HCT116 (cell line): Measurements from ENCODE around the gene S100Z. TPM values are rescaled to one million over a fixed set of nuclear protein-coding genes. Genes with fewer than 3 reads are reported as not detected.

Experiments used
- ATAC-seq: fragments of 200-7000 bp; cut with Tn5 transposase; 2 replicates; pipeline ENCODE4 v1.9.1; 2020; ENCODE audit warnings: mild to moderate bottlenecking, moderate library complexity
- BruUV-seq: library from RNA; stranded (reverse); fragments of 400-500 nt; replicated peaks from 2 replicates; lab custom pipeline; 2021; lab: Mats Ljungman, UMichigan
- CTCF ChIA-PET: fragments of 300-600 bp; sonication (Branson Sonifier 250); formaldehyde crosslinking; loops from one replicate; lab custom pipeline; 2021; ENCODE audit warnings: antibody characterized with exemption; lab: Charles Lee
- POLR2A ChIA-PET: fragments of 300-600, 350-600 bp; sonication (Branson Sonifier 250); formaldehyde crosslinking; loops from one replicate; lab custom pipeline; 2021; ENCODE audit warnings: antibody characterized with exemption; lab: Charles Lee
- RAD21 ChIA-PET, 2 experiments: fragments of 300-600 bp; sonication (Branson Sonifier 250); formaldehyde crosslinking; loops; one replicate each; lab custom pipeline; 2023; ENCODE audit warnings: low total read pairs in 2 of 2; ENCODE audit not compliant: uncharacterized antibody in 2 of 2, unreplicated experiment in 2 of 2, low non-redundant PET in 1 of 2; lab: Charles Lee
- DNase-seq: peaks from one replicate; pipeline ENCODE4 v3.0.0-alpha.2; 2010; ENCODE audit warnings: low read depth, low spot score
- H2AFZ ChIP-seq: fragments of 200-600 bp; shearing (Covaris generic), sonication (generic); 2 replicates; pipeline ENCODE4 v1.6.1; 2017; ENCODE audit warnings: low read depth, mixed run types, mixed read lengths, antibody characterized with exemption, low read length; ENCODE audit not compliant: poor library complexity, severe bottlenecking
- H3K27ac ChIP-seq: 2 replicates; pipeline ENCODE4 v1.5.1; 2012; ENCODE audit warnings: low read depth, low read length
- H3K27me3 ChIP-seq: fragments of 200-600 bp; sonication (generic); 2 replicates; pipeline ENCODE4 v1.6.1; 2016; ENCODE audit warnings: mixed run types, low read length, mixed read lengths; ENCODE audit not compliant: insufficient read depth
- H3K36me3 ChIP-seq, 2 experiments: fragments of 200-500 bp in 1 of 2; fragments of 200-600 bp in 1 of 2; sonication (Bioruptor generic) in 1 of 2; sonication (generic) in 1 of 2; 2 replicates each; pipeline versions ENCODE4 v1.5.1 to v1.6.1; 2014 to 2016; ENCODE audit warnings: low read length in 2 of 2, inconsistent platforms in 1 of 2, mixed read lengths in 1 of 2, mixed run types in 1 of 2; ENCODE audit not compliant: insufficient read depth in 2 of 2, control insufficient read depth in 1 of 2
- H3K4me1 ChIP-seq, 2 experiments: fragments of 200-600 bp in 1 of 2; sonication (generic) in 1 of 2; 2 replicates each; pipeline versions ENCODE4 v1.5.1 to v1.6.1; 2012 to 2017; ENCODE audit warnings: low read length in 2 of 2, inconsistent platforms in 1 of 2, mild to moderate bottlenecking in 1 of 2, mixed read lengths in 1 of 2, mixed run types in 1 of 2, moderate library complexity in 1 of 2; ENCODE audit not compliant: insufficient read depth in 2 of 2, control insufficient read depth in 1 of 2
- H3K4me2 ChIP-seq: fragments of 200-600 bp; sonication (generic); 2 replicates; pipeline ENCODE4 v1.6.1; 2017; ENCODE audit warnings: mixed run types, low read length, mixed read lengths
- H3K4me3 ChIP-seq, 2 experiments: fragments of 200-600 bp in 1 of 2; sonication (generic) in 1 of 2; replicated peaks in 1 of 2; 2 replicates each; pipeline ENCODE4 v1.5.1; 2011 to 2016; ENCODE audit warnings: low read length in 2 of 2, control low read depth in 1 of 2, low read depth in 1 of 2, mild to moderate bottlenecking in 1 of 2, mixed read lengths in 1 of 2, mixed run types in 1 of 2
- H3K79me2 ChIP-seq: fragments of 200-600 bp; sonication (generic); 2 replicates; pipeline ENCODE4 v1.6.1; 2017; ENCODE audit warnings: mild to moderate bottlenecking, mixed run types, low read length, moderate library complexity, mixed read lengths; ENCODE audit not compliant: insufficient read depth
- H3K9ac ChIP-seq: fragments of 200-600 bp; sonication (generic); 2 replicates; pipeline ENCODE4 v1.6.1; 2016; ENCODE audit warnings: low read length, mixed read lengths
- H3K9me2 ChIP-seq: fragments of 200-600 bp; sonication (generic), shearing (Covaris generic); 2 replicates; pipeline ENCODE4 v1.6.1; 2017; ENCODE audit warnings: mixed run types, mild to moderate bottlenecking, moderate library complexity; ENCODE audit not compliant: insufficient read depth
- H3K9me3 ChIP-seq, 2 experiments: fragments of 200-500 bp in 1 of 2; fragments of 200-600 bp in 1 of 2; sonication (Bioruptor generic) in 1 of 2; sonication (generic) in 1 of 2; 2 replicates each; pipeline ENCODE4 v1.6.1; 2014 to 2017; ENCODE audit warnings: low read length in 2 of 2, mixed read lengths in 2 of 2, inconsistent platforms in 1 of 2, low read depth in 1 of 2, mild to moderate bottlenecking in 1 of 2, mixed run types in 1 of 2, moderate library complexity in 1 of 2; ENCODE audit not compliant: control insufficient read depth in 1 of 2, insufficient read depth in 1 of 2
- H4K20me1 ChIP-seq: fragments of 200-600 bp; sonication (generic), shearing (Covaris generic); 2 replicates; pipeline ENCODE4 v1.6.1; 2017; ENCODE audit warnings: mixed run types, mild to moderate bottlenecking, moderate library complexity; ENCODE audit not compliant: insufficient read depth
- EZH2phosphoT487 ChIP-seq: fragments of 200-600 bp; IDR thresholded peaks from 2 replicates; pipeline ENCODE4 v1.6.1; 2018; ENCODE audit warnings: antibody characterized with exemption, borderline replicate concordance
- POLR2AphosphoS5 ChIP-seq: IDR thresholded peaks from 2 replicates; pipeline ENCODE4 v1.6.1; 2011; ENCODE audit warnings: mild to moderate bottlenecking, low read depth, low read length, moderate library complexity
- RAD21 ChIP-seq: IDR thresholded peaks from 2 replicates; pipeline ENCODE4 v1.6.1; 2012; ENCODE audit warnings: low read depth, mild to moderate bottlenecking
- SRF ChIP-seq: IDR thresholded peaks from 2 replicates; pipeline ENCODE4 v1.6.1; 2012; ENCODE audit warnings: low read depth
- intact Hi-C: fragments of 100-400 bp; cut with micrococcal nuclease; formaldehyde crosslinking; loops from 2 replicates; pipeline ENCODE4 v1.10.0; 2022
- total RNA-seq: library from RNA; stranded (reverse); gene quantifications from one replicate; pipeline ENCODE4 v1.2.1, GENCODE V29; 2021; ENCODE audit not compliant: unreplicated experiment
- TF ChIP-seq, protein P1 (sequence below), 3 experiments: fragments of 200-600 bp in 1 of 3; sonication (generic) in 1 of 3; IDR thresholded peaks in 2 of 3; conservative IDR thresholded peaks in 1 of 3; 2 replicates each; pipeline ENCODE4 v1.5.1; 2012 to 2017; ENCODE audit warnings: low read depth in 2 of 3, low read length in 2 of 3, antibody characterized with exemption in 1 of 3, borderline replicate concordance in 1 of 3, control low read depth in 1 of 3, mild to moderate bottlenecking in 1 of 3, mixed read lengths in 1 of 3, mixed run types in 1 of 3, moderate library complexity in 1 of 3; ENCODE audit not compliant: insufficient read depth in 1 of 3

The S100Z gene
- total RNA-seq, 1 experiment from 2014 or later = not detected

DNA sequence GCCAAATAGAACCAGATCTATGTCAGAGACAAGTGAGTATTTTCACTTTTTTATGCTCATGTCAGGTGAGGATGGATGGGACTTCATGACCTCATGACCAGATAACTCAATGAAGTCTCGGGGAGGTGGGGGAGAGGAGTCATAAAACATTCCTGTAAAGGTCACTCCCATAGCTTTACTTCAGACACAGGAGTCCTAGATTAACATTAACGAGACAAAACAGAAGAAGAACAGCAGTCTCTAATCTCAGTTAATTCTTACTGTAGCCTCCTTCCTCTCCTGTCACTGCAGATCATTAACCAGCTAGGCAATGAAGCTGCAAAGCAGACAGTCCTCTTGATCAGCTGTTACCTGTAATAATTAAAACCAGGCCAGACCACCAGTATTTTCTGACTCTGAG is 114.2 kb downstream of the S100Z start:
- ATAC-seq = no peak
- no peak overlapping the region for H3K27ac ChIP-seq
- no peak overlapping the region for H3K4me3 ChIP-seq
- ChIA-PET CTCF (no interaction called here), POLR2A (no interaction called here), RAD21 (no interaction called here)
- no peaks in the 10 kb centered on the region for H3K36me3 ChIP-seq
- no peaks in the 10 kb centered on the region for H4K20me1 ChIP-seq
- no TSS peak for BruUV-seq
- DNase-seq = no peak
- H3K9me3 ChIP-seq = no peaks in the 10 kb centered on the region
- H3K27me3 ChIP-seq = no peaks in the 10 kb centered on the region
- no peak overlapping the region for H3K9ac ChIP-seq
- H3K4me1 ChIP-seq = peaks cover 2 to 5% of the 10 kb centered on the region in 2 experiments; a peak in 1 of 4 replicates
- H2AFZ ChIP-seq = no peak overlapping the region
- no peaks in the 10 kb centered on the region for H3K9me2 ChIP-seq
- H3K4me2 ChIP-seq = no peak overlapping the region
- no peaks in the 10 kb centered on the region for H3K79me2 ChIP-seq
- intact Hi-C loops = no loop called here
- TF ChIP-seq EZH2phosphoT487 (no peak), RAD21 (no peak), SRF (no peak), POLR2AphosphoS5 (no peak)
- TF ChIP-seq, protein P1, sequence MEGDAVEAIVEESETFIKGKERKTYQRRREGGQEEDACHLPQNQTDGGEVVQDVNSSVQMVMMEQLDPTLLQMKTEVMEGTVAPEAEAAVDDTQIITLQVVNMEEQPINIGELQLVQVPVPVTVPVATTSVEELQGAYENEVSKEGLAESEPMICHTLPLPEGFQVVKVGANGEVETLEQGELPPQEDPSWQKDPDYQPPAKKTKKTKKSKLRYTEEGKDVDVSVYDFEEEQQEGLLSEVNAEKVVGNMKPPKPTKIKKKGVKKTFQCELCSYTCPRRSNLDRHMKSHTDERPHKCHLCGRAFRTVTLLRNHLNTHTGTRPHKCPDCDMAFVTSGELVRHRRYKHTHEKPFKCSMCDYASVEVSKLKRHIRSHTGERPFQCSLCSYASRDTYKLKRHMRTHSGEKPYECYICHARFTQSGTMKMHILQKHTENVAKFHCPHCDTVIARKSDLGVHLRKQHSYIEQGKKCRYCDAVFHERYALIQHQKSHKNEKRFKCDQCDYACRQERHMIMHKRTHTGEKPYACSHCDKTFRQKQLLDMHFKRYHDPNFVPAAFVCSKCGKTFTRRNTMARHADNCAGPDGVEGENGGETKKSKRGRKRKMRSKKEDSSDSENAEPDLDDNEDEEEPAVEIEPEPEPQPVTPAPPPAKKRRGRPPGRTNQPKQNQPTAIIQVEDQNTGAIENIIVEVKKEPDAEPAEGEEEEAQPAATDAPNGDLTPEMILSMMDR (IDR thresholded peaks at IDR 0.05 in 2 of 3, conservative IDR thresholded peaks at IDR 0.05 in 1 of 3; ENCODE audit: borderline replicate concordance in 1 of 3, insufficient read depth in 1 of 3, low read depth in 2 of 3, low read length in 2 of 3) = no peak

Other genes with a start within 250 kb of the S100Z start
- gene F2RL2, start 226.6 kb upstream of the S100Z start, total RNA-seq = 0.07 TPM
- gene F2R, start 133.9 kb upstream of the S100Z start, total RNA-seq = 16.6 TPM
- 119 TPM for gene F2RL1, start 31.0 kb upstream of the S100Z start, total RNA-seq
- gene CRHBP, start 103.0 kb downstream of the S100Z start, total RNA-seq = not detected
- gene AGGF1, start 180.4 kb downstream of the S100Z start, total RNA-seq = 22.2 TPM
- 12.7 TPM for gene ZBED3, start 237.3 kb downstream of the S100Z start, total RNA-seq